ENCODE measurements around the gene TPSG1.

Gene TPSG1

DNA sequence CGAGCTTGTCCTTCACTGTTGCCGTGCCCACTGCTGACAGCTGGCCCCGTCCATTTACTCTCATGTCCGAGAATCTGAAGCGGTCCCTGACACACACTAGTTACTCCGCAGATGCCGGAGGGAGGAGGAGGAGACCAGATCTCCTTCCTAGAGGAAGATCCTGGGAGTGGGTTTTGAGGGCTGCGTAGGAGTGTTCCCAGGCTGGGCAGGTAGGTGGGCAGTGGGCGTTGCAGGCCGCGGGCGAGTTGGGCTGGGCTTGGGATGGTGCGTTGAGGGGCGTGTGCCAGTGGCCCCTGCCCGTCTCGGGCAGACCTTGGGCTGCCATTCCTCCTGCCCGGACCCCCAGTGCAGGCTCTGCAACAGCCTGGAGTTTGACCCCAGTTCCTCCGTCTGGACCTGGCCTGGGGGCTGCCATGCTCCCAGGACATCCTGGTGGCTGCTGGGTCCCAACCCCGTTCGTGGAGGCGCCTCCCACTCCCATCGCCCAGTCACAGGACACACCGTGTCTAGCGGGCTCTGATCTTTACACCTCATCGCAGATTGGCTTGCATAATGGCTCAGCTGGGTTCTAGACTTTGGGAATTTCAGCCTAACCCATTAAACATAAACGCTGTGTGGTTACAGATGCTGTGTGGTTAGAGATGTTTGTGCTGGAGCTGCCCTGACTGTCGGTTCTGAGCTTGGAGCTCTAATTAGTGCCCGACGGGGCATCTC, 49.3 kb downstream of the TPSG1 start:
- DNase-seq = no peak

DNA sequence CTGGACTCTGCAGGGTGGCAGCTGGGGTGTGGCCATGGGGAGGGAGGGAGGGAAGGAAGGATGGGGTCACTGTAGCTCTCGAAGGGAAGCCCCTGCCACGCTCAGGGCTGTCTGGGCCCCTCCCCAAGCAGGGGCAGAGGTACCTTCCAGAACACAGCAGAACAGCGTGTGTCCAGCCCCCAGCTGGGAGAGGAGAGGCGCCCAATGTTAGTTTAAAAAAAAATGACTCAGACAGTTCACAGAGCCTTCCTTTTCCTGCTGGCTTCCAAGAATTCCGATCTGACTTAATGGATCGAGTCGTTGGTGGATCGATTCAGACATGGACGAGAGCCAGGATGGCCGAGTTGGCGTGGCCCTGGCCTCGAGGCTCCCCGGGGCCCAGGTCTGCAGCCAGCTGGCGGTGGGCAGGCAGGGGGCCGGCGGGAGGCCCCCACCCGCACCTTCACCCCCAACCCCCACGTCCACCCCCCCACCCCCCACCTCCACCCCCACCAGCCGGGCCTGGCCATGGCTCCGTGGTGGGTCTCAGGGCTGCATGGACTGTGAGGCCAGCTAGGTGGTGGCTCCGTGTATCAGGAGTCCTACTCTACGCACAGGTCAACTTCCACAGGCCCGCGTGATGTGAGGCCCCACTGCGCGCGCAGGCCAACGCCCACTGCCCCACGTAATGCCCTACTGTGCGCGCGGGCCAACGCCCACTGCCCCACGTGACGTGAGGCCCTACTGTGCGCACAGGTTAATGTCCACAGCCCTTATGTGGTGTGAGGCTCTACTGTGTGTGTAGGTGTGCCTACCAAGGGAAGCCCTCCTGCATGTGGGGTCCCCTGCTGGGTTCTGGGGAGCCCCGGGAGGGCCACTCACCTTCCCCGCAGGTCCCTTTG, 50.4 kb downstream of the TPSG1 start:
- no peak for DNase-seq

- no peak for DNase-seq
These were observed 51.1 kb downstream of the TPSG1 start for GRCh38 chr16:1173788-1174451.

- DNase-seq = no peak
These were observed 52.4 kb downstream of the TPSG1 start for GRCh38 chr16:1172651-1173050.

DNA sequence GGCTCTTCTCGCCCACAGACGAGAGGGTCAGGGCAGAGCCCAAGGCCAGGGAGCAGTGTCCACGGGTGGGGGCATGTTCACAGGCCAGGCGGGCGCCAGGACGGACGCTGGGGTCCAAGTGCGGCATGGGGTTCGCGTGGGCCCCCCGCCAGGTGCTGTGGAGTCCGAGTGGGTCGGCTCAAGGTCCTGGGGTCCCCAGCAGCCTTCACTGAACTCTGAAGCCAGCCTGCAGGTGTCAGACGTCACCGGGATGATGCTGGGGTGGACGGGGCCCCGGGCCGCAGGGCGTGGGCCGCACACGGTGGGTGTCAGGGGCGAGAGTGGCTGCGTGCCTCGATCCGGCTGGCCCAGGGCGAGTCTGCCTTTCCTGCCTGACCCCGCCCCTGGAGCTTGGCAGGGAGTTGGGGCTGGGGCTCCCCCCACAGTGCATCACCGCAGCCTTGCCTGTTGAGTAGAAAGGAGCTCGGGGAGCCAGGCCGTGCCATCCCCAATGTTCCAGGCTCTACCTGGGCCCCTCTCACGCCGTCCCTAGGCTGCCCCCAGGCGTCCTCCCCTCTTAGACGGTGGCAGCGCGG, 53.1 kb downstream of the TPSG1 start:
- DNase-seq = no peak
